HL-60/S4 treated with phorbol 12-myristate 13-acetate at 8.2 ng/mL for 4 days and 3 days (cell line): ENCODE measurements around the gene ASMTL.

Source experiments
- in situ Hi-C: fragments of 300-500 bp; cut with MboI; formaldehyde crosslinking; loops from 2 replicates; pipeline ENCODE4 v1.15.0; 2022; ENCODE audit warnings: low sequenced_read_pairs

Gene ASMTL

DNA sequence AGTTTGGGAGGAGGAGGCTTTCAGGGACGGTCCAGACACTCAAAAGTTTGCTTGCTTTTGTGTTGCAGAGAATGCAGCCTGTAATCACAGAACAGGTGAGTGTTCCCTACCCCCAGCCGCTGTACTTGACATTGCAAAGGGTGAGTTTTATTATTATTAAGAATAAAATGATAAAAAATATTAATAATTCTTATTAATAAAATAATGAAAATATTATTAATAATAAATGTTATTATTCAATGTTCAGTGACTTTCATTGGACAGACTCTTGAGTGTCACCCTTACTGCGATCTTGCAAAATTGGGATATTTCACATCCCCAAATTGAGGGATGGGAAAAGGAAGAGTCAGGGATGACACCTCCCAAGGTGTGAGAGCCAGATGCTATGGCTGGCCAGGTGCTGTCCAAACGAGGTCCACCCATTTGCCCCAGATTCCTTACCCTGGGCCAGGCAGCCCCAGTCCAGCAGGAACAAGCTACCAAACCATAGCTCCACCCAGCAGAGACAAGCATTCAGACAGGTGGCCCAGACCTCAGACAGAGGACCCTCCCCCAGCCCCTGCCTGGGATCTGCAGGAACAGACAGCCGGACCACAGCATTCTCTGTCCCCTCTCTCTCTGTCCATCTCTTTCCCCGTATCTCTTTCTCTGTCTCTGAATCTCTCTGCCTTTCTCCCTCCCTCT, 93.8 kb downstream of the ASMTL start:
- in situ Hi-C loops, result no loop called here

GRCh38 chrX:1357993-1358392, 94.7 kb downstream of the ASMTL start:
- in situ Hi-C loops, result no loop called here

DNA sequence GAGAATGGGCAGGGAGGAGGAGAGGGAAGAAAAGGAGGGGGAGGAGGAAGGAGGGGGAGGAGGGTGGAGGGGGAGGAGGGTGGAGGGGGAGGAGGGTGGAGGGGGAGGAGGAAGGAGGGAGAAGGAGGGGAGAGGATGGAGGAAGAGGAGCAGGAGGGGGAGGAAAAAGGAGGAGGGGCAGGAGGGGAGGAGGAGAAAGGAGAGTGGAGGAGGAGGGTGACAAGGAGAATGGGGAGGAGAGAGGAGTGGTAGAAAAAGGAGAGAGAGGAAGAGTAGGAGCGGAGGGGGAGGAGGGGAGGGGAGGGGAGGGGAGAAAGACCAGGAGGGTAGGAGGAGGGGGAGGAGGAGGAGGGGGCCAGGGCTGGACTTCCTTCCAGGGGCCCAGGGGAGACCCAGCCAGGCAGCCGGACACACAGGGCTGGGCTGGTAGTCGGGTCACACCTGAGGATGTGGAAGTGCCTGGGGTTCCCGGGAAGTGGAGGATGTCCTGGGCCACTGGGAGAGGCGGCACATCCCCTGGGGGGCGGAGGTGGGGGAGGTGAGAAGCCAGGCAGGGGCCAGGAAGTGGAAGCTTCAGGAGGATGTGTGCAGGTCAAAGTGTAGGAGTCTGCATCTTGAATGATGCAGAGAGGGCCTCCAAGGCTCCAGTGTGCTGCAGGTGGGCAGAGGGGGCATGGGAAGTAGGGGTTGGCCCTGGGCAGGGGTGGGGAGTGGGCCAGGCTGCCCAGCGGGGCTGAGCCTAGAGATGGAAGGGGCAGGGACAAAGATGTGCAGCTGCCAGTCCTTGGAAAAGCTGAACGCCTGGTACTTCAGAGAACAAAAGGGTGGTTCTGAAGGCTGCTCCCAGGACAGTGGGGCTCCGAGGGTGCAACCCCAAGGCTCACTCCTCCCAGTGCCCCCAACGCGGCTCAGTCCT, 97.3 kb downstream of the ASMTL start:
- in situ Hi-C loops, result no loop called here

DNA sequence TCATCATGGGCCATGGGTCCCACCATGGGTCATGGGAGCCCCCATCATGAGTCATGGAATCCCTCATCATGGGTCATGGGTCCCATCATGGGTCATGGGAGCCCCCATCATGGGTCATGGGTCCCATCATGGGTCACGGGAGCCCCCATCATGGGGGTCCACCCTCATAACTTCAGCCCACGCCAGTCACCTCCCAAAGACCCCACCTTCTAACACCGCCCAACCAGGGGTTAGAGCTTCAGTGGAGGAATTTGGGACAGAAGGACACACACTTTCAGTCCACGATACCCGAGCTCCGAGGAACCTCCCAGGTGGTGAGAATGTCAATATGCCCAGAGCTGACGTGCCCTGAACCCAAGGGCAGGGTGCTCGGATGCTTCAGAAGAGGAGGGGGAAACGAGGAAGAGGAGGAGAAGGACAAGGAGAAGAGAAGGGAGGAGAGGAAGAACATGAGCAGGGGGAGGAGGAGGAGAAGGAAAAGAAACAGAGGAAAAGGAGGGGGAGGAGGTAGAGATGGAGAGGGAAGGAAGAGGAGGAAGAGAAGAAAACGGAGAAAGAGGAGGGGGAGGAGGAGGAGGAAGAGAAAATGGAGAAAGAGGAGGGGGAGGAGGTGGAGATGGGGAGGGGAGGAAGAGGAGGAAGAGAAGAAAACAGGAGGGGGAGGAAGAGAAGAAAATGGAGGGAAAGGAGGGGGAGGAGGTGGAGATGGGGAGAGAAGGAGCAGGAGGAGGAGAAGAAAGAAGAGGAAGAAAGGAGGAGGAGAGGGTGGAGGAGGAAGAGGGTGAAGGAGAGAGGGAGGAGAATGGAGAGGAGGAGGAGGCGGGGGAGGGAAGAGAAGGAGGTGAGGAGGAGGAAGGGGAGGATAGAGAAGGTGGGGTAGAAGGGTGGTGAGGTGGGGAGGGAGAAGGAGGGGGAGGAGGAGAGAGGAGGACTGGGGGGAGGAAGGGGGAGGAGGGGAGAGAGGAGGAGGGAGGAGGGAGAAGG, 98.4 kb downstream of the ASMTL start:
- in situ Hi-C loops, result no loop called here
